ENCODE data around the gene SPIRE1. TPM values are rescaled to one million over a fixed set of nuclear protein-coding genes. Genes with fewer than 3 reads are reported as not detected.
"Not testable (repeated sequence)": the region's sequence is repeated elsewhere in the genome, so short reads cannot be mapped to it uniquely, and the experiment has no call there.

SPIRE1 gene
- total and polyA plus RNA-seq, 2 of the 4 experiments (the other 2 are of a cell fraction) = 11.6 to 31.4 TPM

- in situ Hi-C loops (cut with MboI; ENCODE audit: low sequenced_read_pairs) = no loop called here
- Histone ChIP-seq H3K18ac (ENCODE audit: low read depth, low read length) (no peak overlapping the region), H3K9me1 (ENCODE audit: insufficient read depth, low read length) (peaks cover 9% of the 10 kb centered on the region), H3K36me3 (ENCODE audit: control insufficient read depth, insufficient read depth, low read length) (no peaks in the 10 kb centered on the region; the same call in 1 of the 2 replicates), H3K27me3 (ENCODE audit: control insufficient read depth, insufficient read depth, low read length) (no peaks in the 10 kb centered on the region; the same call in 1 of the 2 replicates), H2BK120ac (ENCODE audit: low read depth, low read length) (no peak overlapping the region), H4K20me1 (ENCODE audit: insufficient read depth, low read length) (no peaks in the 10 kb centered on the region; the same call in none of the 2 replicates), H3K9ac (ENCODE audit: low read depth, low read length) (no peak overlapping the region), H3K56ac (ENCODE audit: extremely low read depth, insufficient read depth, low read length) (no peak overlapping the region), H2AFZ (replicated peaks; ENCODE audit: low read length, poor library complexity) (no peak overlapping the region), H3K23ac (ENCODE audit: low read depth, low read length) (no peak overlapping the region; the same call in 1 of the 2 replicates), H3K4ac (ENCODE audit: low read depth, low read length) (no peak overlapping the region), H3K4me3 (ENCODE audit: insufficient read depth, low read depth, low read length) (no peak overlapping the region), H3K4me1 (ENCODE audit: control insufficient read depth, insufficient read depth, low read length) (peaks cover 8% of the 10 kb centered on the region), H3K14ac (replicated peaks; ENCODE audit: low read depth, low read length) (no peak overlapping the region), H3K27ac (ENCODE audit: insufficient read depth, low read length) (no peak overlapping the region), H4K5ac (ENCODE audit: low read depth, low read length) (no peak overlapping the region), H4K91ac (ENCODE audit: insufficient read depth, low read depth, low read length) (no peak overlapping the region), H3K9me3 (ENCODE audit: control insufficient read depth, insufficient read depth, low read length) (no peaks in the 10 kb centered on the region), H2BK15ac (ENCODE audit: low read depth, low read length) (no peak overlapping the region), H4K8ac (ENCODE audit: low read depth in 2 of 2, low read length in 2 of 2) (no peak overlapping the region), H3K79me1 (ENCODE audit: low read depth in 1 of 2, low read length in 2 of 2) (peaks cover 17 to 66% of the 10 kb centered on the region in 2 experiments), H2BK20ac (ENCODE audit: low read depth, low read length) (no peak overlapping the region), H2AK9ac (replicated peaks; ENCODE audit: low read depth, low read length, poor library complexity) (no peak overlapping the region), H3K4me2 (ENCODE audit: low read depth, low read length) (no peak overlapping the region), H2BK5ac (ENCODE audit: low read depth, low read length, poor library complexity, severe bottlenecking) (no peak overlapping the region), H2AK5ac (ENCODE audit: low read depth, low read length) (no peak overlapping the region)
- no TSS peak for BruUV-seq (replicated peaks)
- DNase-seq = no peak
- WGBS, 2 experiments (ENCODE audit: extremely low coverage in 2 of 2, insufficient read length in 1 of 2) = no CpG with 5 or more reads among the region's 3 CpGs
- intact Hi-C loops (cut with micrococcal nuclease) = no loop called here
- ChIA-PET CTCF (no interaction called here), POLR2A (ENCODE audit: unreplicated experiment) (no interaction called here)
- ATAC-seq (ENCODE audit: low read depth) = no peak
- TF ChIP-seq FOS (IDR thresholded peaks at IDR 0.05; ENCODE audit: low read depth, low read length) = no peak
- no peak for TF ChIP-seq NFE2L2 (IDR thresholded peaks at IDR 0.05; ENCODE audit: low read depth, low read length)
- dilution Hi-C loops (cut with HindIII; ENCODE audit: low sequenced_read_pairs, unreplicated experiment) = no loop called here
Observed at GRCh38 chr18:12411456-12411855, 246.5 kb downstream of the SPIRE1 start.

- H2BK20ac ChIP-seq (ENCODE audit: low read depth, low read length); H4K20me1 ChIP-seq (ENCODE audit: insufficient read depth, low read length): not testable (repeated sequence)
Observed at GRCh38 chr18:12410747-12411146, 247.2 kb downstream of the SPIRE1 start.

More at GRCh38 chr18:12410747-12411146, 247.2 kb downstream of the SPIRE1 start:
- H4K5ac ChIP-seq (ENCODE audit: low read depth, low read length); dilution Hi-C loops (cut with HindIII; ENCODE audit: low sequenced_read_pairs, unreplicated experiment); H3K56ac ChIP-seq (ENCODE audit: extremely low read depth, insufficient read depth, low read length); H2AFZ ChIP-seq (replicated peaks; ENCODE audit: low read length, poor library complexity); CTCF ChIA-PET; H2BK15ac ChIP-seq (ENCODE audit: low read depth, low read length); H3K4me3 ChIP-seq (ENCODE audit: insufficient read depth, low read depth, low read length); H3K9me3 ChIP-seq (ENCODE audit: control insufficient read depth, insufficient read depth, low read length); POLR2A ChIA-PET (ENCODE audit: unreplicated experiment); BruUV-seq (replicated peaks); H3K4me1 ChIP-seq (ENCODE audit: control insufficient read depth, insufficient read depth, low read length); intact Hi-C loops (cut with micrococcal nuclease); H2BK120ac ChIP-seq (ENCODE audit: low read depth, low read length); in situ Hi-C loops (cut with MboI; ENCODE audit: low sequenced_read_pairs); H3K23ac ChIP-seq (ENCODE audit: low read depth, low read length); H3K14ac ChIP-seq (replicated peaks; ENCODE audit: low read depth, low read length); DNase-seq; H3K18ac ChIP-seq (ENCODE audit: low read depth, low read length); H4K91ac ChIP-seq (ENCODE audit: insufficient read depth, low read depth, low read length); H2BK5ac ChIP-seq (ENCODE audit: low read depth, low read length, poor library complexity, severe bottlenecking); H3K4ac ChIP-seq (ENCODE audit: low read depth, low read length); H4K8ac ChIP-seq (ENCODE audit: low read depth in 2 of 2, low read length in 2 of 2); H3K27ac ChIP-seq (ENCODE audit: insufficient read depth, low read length); H3K9ac ChIP-seq (ENCODE audit: low read depth, low read length); H3K9me1 ChIP-seq (ENCODE audit: insufficient read depth, low read length); H3K36me3 ChIP-seq (ENCODE audit: control insufficient read depth, insufficient read depth, low read length); H3K27me3 ChIP-seq (ENCODE audit: control insufficient read depth, insufficient read depth, low read length); H3K4me2 ChIP-seq (ENCODE audit: low read depth, low read length); H2AK9ac ChIP-seq (replicated peaks; ENCODE audit: low read depth, low read length, poor library complexity); H2AK5ac ChIP-seq (ENCODE audit: low read depth, low read length); ATAC-seq (ENCODE audit: low read depth): not testable (repeated sequence)
- peaks cover 17 to 60% of the 10 kb centered on the region in 2 experiments for H3K79me1 ChIP-seq (ENCODE audit: low read depth in 1 of 2, low read length in 2 of 2)
- no CpG with 5 or more reads among the region's 9 CpGs for WGBS, 2 experiments (ENCODE audit: extremely low coverage in 2 of 2, insufficient read length in 1 of 2)

Measured in IMR-90 (cell line).